NCI-H2029 (cell line): ENCODE measurements around the gene PILRA.
A peak's percentile ranks its signal among the peaks of the same experiment; 100 is the strongest.
"Not testable (repeated sequence)": the region's sequence is repeated elsewhere in the genome, so short reads cannot be mapped to it uniquely, and the experiment has no call there.

Experiments used
- DNase-seq: peaks from one replicate; lab custom pipeline; 2025; lab: John Stamatoyannopoulos, UW

The PILRA gene

DNA sequence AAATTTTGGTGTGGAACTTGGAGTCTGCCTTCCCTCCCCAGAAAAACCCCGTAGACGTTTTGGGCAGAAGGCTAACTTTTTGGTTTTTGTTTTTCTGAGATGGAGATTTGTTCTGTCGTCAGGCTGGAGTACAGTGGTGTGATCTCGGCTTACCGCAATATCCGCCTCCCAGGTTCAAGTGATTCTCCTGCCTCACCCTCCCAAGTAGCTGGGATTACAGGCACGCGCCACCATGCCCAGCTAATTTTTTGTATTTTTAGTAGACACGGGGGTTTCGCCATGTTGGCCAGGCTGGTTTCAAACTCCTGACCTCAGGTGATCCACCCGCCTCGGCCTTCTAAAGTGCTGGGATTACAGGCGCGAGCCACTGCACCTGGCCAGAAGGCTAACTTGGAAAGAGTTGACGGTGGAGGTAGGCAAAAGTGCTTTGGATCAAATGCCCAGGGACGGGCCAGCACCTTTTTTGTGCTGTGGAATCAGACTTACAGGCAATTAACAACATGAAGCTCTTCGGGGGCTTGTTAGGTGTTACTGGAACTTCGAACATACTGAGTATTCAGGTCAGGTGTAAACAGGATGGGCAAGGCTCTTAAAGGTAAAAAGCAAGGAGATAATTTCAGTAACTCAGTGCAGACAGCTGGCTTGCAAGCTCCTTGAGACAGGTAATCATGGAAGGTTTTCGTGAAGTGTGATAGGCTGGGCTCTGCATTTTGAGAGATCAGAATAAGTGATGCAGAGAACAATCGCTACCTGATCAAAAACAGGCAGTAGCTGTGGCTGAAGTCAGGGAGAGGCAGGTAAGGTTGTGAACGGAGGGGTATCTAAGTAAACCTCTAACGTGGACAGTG is 61.2 kb downstream of the PILRA start:
- no peak for DNase-seq

DNA sequence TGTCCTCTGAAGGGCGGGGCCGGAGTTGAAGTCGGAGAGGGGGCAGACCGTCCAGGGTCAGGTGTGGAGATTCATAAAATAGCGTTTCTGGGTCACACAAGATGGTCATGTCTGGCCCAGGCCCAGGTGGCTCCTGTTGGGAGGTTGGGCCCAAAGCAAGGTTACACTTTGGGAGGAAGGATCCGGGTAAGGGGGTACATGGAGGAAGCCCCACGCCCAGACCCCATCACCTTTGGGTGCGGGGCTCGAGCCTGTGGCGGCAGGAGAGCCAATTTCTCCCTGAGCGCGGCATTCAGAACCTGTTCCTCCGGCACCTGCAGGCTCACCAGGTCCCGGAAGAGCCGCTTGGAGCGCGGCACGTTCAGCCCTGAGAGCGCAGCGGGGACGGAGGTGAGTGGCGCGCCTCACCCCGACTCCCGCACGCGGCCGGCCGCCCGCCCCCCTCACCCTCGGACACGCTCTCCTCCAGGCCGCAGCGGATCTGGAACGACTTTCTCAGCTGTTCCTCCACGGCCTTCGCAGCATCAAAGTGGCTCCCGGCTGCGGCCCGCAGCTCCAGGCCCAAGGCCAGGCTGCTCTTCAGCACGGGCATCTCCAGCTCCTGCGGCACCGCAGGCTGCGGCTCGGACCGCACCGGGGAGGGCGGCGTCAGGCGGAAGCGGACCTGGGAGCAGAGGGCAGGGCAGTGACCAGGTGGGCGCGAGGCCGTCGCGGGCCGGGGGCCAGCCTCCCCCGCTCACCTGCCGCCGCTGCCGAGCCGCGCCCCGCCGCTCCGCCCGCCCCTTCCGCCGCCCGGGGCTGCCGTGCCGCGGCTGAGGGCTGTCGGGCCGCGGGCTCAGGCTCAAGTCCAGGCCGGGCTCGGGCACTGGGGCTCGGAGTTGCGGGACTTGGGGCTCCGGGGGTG is 62.4 kb downstream of the PILRA start:
- peak; percentile 36 for DNase-seq

DNA sequence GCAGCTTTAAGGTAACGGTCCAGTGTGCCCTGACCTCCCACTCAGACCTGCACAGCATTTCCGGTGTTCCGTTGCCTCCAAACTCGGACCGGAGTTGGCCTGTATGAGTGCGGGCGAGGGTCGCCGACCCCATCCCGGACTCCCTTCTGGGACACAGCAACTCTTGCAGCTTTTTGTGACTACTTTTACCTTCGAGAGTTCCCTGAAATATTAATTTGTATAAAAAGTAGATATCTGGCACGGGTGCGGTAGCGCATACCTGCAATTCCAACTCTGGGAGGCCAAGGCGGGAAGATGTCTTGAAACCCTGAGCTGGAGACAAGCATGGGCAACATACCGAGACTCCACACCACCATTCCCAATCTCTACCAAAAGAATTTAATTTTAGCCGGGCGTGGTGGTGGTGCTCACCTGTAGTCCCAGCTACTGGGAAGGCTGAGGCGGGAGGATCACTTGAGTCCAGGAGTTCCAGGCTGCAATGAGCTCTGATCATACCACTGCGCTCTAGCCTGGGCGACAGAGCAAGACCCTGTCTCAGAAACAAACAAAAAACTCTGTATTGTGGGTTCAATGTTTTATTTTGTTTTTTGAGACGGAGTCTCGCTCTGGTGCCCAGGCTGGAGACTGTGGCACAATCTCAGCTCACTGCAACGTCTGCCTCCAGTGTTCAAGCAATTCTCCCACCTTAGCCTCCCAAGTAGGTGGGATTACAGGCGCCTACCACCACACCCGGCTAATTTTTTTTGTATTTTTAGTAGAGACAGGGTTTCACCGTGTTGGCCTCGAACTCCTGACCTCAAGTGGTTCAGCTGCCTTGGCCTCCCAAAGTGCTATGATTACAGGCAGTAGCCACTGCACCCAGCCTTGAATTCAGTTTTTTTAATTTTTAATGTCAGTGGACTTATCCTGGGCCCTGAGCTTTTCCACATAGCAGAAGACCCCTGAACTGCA is 64.1 kb downstream of the PILRA start:
- DNase-seq = no peak

DNA sequence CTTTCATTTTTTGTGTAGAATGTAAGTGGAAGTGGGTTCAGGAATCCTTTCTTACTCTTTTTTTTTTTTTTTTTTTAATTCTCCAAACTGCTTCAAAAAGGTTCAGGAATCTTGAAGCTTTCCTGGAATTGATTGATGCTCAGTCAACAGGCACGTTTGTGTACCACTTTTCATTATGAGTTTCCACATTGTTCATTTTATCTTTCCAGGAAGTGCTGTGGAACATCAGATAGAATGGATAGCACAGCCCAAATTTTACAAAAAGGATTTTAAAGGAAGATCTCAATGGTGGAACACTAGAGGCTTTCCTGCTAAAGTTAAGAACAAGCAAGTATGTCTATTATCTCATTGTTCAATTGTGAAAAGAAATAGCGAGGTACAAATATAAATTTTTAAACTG is 64.9 kb downstream of the PILRA start:
- DNase-seq = no peak

DNA sequence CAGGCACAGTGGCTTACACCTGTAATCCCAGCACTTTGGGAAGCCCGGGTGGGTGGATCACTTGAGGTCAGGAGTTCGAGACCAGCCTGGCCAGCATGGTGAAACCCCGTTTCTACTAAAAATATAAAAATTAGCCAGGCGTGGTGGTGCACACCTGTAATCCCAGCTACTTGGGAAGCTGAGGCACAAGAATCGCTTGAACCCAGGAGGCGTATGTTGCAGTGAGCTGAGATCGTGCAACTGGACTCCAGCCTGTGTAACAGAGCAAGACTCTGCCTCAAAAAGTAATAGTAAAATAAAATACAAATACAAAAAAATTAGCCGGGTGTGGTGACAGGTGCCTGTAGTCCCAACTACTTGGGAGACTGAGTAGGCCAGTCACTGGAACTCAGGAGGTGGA is 65.4 kb downstream of the PILRA start:
- DNase-seq = not testable (repeated sequence)

DNA sequence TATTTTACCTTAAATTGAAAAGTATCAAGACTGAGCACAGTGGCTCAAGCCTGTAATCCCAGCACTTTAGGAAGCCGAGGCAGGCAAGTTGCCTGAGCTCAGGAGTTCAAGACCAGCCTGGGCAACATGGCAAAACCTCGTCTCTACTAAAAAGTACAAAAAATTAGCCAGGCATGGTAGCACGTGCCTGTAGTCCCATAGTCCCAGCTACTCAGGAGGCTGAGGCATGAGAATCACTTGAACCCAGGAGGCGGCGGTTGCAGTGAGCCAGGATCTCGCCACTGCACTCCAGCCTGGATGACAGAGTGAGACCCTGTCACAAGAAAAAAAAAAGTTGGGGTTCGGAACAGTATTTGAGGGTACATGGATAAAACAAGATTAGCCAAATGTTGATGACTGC is 66.0 kb downstream of the PILRA start:
- not testable (repeated sequence) for DNase-seq

DNA sequence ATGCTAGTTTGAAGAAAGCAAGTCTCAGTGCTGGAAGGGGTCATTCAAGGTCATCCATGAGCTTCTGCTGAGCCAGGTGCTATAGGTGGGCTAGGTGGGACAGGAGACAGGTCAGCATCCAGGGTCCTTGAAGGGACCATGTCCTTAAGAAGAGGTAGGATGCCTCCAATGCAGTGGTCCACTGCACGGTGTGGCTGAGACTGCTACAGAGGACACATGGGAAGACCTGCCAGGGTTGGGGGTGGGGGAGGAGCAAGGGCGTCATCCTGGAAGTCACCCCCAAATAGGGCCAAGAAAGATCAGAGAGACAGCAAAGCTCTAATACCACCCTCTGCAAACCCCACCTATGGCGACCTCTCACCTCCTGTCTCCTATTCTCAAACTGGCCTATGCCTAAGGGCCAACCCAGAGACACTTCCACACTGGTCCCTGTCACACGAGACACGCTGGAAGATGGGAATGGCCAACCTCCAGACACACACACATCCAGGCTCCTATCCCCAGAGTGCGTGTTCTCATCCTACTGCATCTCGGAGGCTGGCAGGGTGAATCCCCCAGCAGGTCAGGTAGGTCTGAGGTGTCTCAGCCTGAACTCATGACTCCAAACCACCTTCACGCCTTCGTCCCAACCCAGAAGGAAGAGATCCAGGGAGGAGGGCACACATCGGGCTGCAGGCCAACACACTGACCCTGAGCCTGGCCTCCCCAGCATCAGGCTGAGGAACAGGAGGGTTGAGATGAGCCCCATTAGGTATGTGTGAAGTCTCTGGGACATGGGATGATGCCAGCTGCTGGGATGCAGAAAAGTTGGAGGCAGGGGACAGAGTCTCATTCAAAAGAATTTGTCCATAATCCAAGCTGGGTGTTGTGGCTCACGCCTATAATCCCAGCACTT is 68.6 kb downstream of the PILRA start:
- no peak for DNase-seq

DNA sequence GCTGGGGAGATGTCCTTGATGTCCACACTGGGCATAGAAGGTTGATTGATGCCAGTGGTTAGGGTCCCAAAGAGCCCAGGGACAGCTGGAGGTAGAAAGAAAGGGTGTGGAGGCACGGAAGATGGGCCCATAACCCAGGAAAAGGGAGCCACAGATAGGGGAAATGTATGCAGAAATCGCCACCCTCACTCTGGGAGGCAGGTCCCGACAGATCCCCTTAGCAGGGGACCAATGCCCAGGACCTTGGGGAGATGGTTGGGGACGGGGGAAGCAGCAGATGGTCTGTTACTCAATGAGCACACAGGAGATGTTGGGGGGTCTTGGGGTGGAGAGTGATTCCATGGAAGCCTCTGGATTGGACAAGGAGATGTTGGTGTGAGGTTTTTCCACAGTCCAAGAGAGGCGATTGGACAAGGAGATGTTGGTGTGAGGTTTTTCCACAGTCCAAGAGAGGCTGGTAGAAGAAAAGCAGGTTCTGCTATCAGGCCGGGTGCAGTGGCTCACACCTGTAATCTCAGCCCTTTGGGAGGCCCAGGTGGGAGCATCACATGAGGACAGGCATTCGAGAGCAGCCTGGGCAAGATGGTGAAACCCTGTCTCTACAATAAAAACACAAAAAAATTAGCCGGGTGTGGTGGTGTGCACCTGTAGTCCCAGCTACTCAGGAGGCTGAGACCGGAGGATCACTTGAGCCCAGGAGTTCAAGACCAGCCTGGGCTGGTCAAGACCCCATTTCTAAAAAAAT is 70.0 kb downstream of the PILRA start:
- no peak for DNase-seq

DNA sequence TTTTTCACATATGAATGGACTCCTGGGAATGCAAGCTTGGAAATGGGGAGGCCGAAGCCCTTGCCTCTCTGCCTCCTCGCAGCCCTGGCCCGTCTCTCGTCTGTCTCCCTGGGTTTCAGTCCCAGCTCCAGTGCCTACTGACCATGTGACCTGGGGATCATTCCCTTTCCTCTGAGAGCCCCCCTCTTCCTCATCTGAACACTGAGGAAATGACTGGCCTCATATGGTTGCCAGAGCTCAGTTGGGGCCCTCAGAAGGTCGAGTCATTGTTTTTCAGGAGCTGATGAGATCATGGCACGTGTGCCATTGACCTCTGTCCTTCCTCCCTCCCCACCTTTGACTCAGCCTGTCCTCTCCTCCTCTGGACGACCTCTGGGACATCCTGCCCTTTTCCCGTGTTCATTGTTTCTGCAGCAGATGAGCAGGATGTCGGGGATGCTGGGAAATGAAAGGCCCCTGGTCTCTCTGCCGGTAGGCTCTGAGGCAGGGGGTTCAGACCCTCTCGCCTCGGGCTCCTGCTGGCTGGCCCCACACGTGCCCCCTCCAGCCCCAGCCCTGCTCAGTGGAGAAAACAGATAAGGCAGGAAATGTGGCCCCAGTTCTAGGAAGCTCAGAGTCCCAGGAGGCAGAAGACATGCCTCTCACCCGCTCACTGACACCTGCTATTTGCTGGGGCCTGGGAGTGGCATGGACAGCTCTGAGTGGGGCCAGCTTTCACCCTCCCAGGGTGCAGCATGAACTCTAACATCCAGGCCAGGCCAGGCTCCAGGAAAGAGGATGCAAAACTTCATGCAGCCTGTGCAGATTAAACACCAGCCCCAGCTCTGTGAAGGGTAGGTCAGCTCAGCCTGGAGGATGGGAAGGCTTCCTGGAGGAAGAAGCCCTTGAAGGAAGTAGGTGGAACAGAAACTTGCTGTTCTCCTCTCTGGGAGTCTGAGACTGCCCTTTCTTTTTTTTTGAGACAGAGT is 71.3 kb downstream of the PILRA start:
- no peak for DNase-seq

DNA sequence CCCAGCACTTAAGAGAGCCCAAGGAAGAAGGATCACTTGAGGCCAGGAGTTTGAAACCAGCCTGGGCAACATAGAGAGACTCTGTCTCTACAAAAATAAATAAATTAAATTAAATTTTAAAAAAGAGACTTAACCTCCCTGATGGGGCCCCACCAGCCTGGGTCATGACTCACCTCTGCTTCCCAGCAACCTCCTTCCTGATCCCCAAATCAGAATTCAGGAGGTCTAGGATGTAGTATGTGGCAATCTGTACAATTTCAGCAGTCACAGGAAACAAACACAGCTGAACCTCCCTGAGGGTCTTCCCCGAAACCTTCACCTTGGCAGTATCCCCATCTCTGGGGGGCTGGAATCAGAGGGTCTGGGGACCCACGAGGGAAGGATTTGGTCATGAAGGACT is 72.8 kb downstream of the PILRA start:
- DNase-seq = no peak

DNA sequence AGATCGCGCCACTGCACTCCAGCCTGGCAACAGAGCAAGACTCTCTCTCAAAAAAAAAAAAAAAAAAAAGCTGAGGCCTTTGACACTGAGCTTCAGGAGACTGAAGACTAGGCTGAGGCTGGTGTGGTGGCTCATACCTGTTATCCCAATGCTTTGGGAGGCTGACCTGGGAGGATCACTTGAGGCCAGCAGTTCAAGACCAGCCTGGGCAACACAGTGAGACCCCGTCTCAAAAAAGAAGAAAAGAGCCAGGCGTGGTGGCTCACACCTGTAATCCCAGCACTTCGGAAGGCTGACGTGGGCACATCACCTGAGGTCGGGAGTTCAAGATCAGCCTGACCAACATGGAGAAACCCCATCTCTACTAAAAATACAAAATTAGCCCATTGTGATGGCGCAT is 74.1 kb downstream of the PILRA start:
- not testable (repeated sequence) for DNase-seq

DNA sequence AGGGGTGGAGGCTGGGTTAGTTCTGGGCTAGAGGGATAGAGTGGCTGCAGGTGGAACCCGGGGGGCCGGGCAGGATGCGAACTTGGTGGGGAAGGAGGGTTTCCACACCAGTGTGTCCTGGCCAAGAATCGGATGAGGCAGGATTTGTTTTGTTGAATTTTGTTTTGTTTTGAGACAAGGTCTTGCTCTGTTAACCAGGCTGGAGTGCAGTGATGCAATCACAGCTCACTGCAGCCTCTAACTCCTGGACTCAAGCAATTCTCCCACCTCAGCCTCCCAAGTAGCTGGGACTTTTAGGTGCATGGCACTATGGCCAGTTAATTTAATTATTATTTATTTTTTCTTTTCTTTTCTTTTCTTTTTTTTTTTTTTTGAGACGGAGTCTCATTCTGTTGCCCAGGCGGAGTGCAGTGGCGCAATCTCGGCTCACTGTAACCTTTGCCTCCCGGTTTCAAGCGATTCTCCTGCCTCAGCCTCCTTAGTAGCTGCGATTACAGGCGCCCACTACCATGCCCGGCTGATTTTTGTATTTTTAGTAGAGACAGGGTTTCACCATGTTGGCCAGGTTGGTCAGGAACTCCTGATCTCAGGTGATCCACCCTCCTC is 76.0 kb downstream of the PILRA start:
- DNase-seq = no peak
